ENCODE results near the gene PARVB. TPM values are rescaled to one million over a fixed set of nuclear protein-coding genes. Genes with fewer than 3 reads are reported as not detected.

Gene PARVB
- total RNA-seq, 6 experiments from 2014 or later, result 36.5 to 44.2 (median 38.9) TPM

GRCh38 chr22:44221710-44222475, 197.8 kb downstream of the PARVB start:
- Mint-ChIP-seq H3K4me3 (no peak overlapping the region), H3K27me3 (ENCODE audit: insufficient read depth) (peaks cover 24% of the 10 kb centered on the region)

More at GRCh38 chr22:44221710-44222475, 197.8 kb downstream of the PARVB start:
- Mint-ChIP-seq H3K36me3 (ENCODE audit: low read depth) (no peaks in the 10 kb centered on the region), H3K4me1 (ENCODE audit: low read depth) (no peaks in the 10 kb centered on the region), H3K27ac (no peak overlapping the region), H3K9me3 (no peaks in the 10 kb centered on the region)
- TF ChIP-seq CTCF (IDR thresholded peaks at IDR 0.05), result no peak
- DNase-seq, result no peak

Other genes with a start within 250 kb of the PARVB start
- under 1 TPM; 0.33 to 0.95 (median 0.64) TPM for gene EFCAB6, start 212.0 kb upstream of the PARVB start, total RNA-seq (2021; fragmentation: NEBNext Ultra II Directional; extraction: Animal tissue kit (Norgen Biotek cat#: 25700))
- not detected for gene SULT4A1, start 161.8 kb upstream of the PARVB start, total RNA-seq (2021; fragmentation: NEBNext Ultra II Directional; extraction: Animal tissue kit (Norgen Biotek cat#: 25700))
- gene PNPLA5, start 132.3 kb upstream of the PARVB start, total RNA-seq (2021; fragmentation: NEBNext Ultra II Directional; extraction: Animal tissue kit (Norgen Biotek cat#: 25700)), result not detected
- gene PNPLA3, start 100.5 kb upstream of the PARVB start, total RNA-seq (2021; fragmentation: NEBNext Ultra II Directional; extraction: Animal tissue kit (Norgen Biotek cat#: 25700)), result 1 to 10 TPM; 3.0 to 6.5 (median 3.4) TPM
- gene SAMM50, start 68.9 kb upstream of the PARVB start, total RNA-seq (2021; fragmentation: NEBNext Ultra II Directional; extraction: Animal tissue kit (Norgen Biotek cat#: 25700)), result 10 to 100 TPM; 51.6 to 57.2 (median 53.3) TPM
- gene PARVG, start 156.6 kb downstream of the PARVB start, total RNA-seq (2021; fragmentation: NEBNext Ultra II Directional; extraction: Animal tissue kit (Norgen Biotek cat#: 25700)), result not detected

All from HFFc6 (cell line).